ENCODE data around the gene GAP43. TPM values are rescaled to one million over a fixed set of nuclear protein-coding genes. Genes with fewer than 3 reads are reported as not detected.

GAP43 gene
- total RNA-seq, 4 donors from 2014 or later = not detected

DNA sequence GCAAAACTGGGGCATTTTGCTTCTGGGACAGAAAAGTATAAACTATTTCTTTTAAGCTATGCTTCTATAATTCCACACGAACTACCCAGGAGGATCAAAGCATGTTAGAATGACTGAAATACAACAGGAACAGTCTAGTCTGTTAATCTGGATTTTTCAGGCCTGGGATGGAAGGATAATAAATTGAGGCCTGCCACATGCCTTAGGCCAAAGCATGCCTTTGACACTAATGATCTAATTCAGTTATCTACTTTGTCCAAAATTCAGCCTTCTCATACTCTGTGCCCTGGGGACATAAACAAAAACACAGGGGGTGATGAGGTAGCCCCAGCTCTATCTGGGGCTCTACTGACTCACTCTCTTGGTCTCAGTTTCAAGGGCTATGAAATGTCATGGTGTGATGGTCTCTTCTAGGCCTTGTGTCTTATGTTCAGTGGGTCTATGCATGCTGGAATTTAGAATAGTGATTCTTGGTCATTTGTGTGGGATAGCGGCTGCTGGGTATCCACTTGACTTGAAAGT is 32.5 kb downstream of the GAP43 start:
- Histone ChIP-seq H3K27me3 (no peaks in the 10 kb centered on the region), H3K4me3 (replicated peaks in 1 of 3) (no peak overlapping the region), H3K4me1 (peaks cover 0 to 6% of the 10 kb centered on the region in 2 donors), H3K36me3 (no peaks in the 10 kb centered on the region), H3K27ac (no peak overlapping the region), H3K9me3 (no peaks in the 10 kb centered on the region)
- DNase-seq = no peak
- WGBS, 2 donors = 94 to 96% methylated on average over 2 of the region's 2 CpGs
- TF ChIP-seq POLR2A (IDR thresholded peaks at IDR 0.05) = no peak
- TF ChIP-seq CTCF (IDR thresholded peaks at IDR 0.05) = no peak
- intact Hi-C loops (cut with DNase I) = no loop called here

GRCh38 chr3:115657168-115657567 is 33.9 kb downstream of the GAP43 start:
- H3K4me1 ChIP-seq = peaks cover 0 to 6% of the 10 kb centered on the region in 2 donors
- no peaks in the 10 kb centered on the region for H3K36me3 ChIP-seq
- H3K27me3 ChIP-seq = no peaks in the 10 kb centered on the region
- H3K9me3 ChIP-seq = no peaks in the 10 kb centered on the region
- intact Hi-C loops (cut with DNase I) = no loop called here
- DNase-seq = no peak
- no peak overlapping the region for H3K27ac ChIP-seq
- TF ChIP-seq POLR2A (IDR thresholded peaks at IDR 0.05) (no peak), CTCF (IDR thresholded peaks at IDR 0.05) (no peak)
- WGBS, 2 donors = 88 to 90% methylated on average over 5 of the region's 5 CpGs
- no peak overlapping the region for H3K4me3 ChIP-seq (replicated peaks in 1 of 3)

- WGBS, 2 donors = 14 to 18% methylated on average over 3 of the region's 3 CpGs
- no peak for DNase-seq
- Histone ChIP-seq H3K9me3 (no peaks in the 10 kb centered on the region), H3K36me3 (no peaks in the 10 kb centered on the region), H3K4me1 (peaks cover 0 to 6% of the 10 kb centered on the region in 2 donors), H3K4me3 (replicated peaks in 1 of 3) (peak overlapping the region; percentile 38 to 98 (median 78)), H3K27me3 (no peaks in the 10 kb centered on the region), H3K27ac (peak overlapping the region; percentile 91 to 99 (median 97))
- intact Hi-C loops (cut with DNase I) = no loop called here
- TF ChIP-seq CTCF (IDR thresholded peaks at IDR 0.05) = no peak
- TF ChIP-seq POLR2A (IDR thresholded peaks at IDR 0.05) = no peak
These were observed 34.7 kb downstream of the GAP43 start for GRCh38 chr3:115658032-115658336.

DNA sequence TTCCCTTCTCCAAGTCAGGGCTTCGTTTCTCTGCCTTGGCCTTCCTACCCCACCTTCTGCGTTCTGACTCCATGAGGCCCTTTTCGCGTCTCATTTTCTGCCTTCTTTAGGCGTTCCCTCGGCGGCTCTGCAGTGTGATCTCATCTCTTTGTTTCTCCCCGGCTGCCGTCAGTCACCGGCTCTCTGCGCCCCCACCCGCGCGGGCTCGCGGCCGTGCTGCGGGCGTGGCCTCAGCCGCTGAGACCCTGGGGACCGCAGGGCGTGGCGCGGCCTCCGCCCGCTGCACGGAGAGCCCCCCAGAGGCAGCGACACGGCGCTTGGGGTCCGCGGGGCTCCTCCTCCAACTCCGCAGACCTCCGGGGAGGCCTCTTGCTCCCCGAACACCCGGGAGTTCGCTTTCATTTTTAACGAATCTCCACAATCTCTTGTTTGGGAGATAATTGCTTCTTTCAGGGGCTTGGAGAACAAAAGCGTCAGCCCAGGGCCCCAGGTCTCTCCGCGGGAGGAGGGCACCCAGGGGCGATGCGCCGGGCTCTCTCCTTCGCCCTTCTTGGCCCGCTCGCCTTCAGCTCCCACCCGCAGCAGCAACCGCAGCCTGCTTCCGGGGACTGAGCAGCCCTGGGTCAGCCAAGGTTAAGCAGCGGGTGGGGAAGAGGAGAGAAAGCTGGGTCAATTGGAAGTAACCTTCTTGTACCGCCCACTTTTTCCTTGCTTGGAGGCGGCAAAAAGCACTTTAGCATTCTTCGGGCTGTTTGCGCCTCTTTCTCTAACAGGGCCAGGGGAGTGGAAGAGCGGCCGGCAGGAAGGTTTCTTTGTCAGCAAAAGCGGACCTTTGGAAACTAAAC is 35.2 kb downstream of the GAP43 start:
- intact Hi-C loops (cut with DNase I) = no loop called here
- H3K27ac ChIP-seq = peak overlapping the region; percentile 91 to 99 (median 97)
- H3K36me3 ChIP-seq = no peaks in the 10 kb centered on the region
- TF ChIP-seq POLR2A (IDR thresholded peaks at IDR 0.05) (peak in 1 of 2 donors; percentile 59), CTCF (IDR thresholded peaks at IDR 0.05) (no peak)
- no peaks in the 10 kb centered on the region for H3K9me3 ChIP-seq
- no peaks in the 10 kb centered on the region for H3K27me3 ChIP-seq
- 0 to 1% methylated on average over 39 to 50 of the region's 58 CpGs for WGBS, 2 donors
- H3K4me1 ChIP-seq = peaks cover 0 to 6% of the 10 kb centered on the region in 2 donors
- DNase-seq = peak; percentile 73
- peak overlapping the region; percentile 38 to 98 (median 78) for H3K4me3 ChIP-seq (replicated peaks in 1 of 3)

All from thyroid gland (tissue), 4 donors.